ENCODE data around the gene ACBD4.

- TF ChIP-seq CTCF (IDR thresholded peaks at IDR 0.05) (no peak), POLR2A (IDR thresholded peaks at IDR 0.05) (no peak)
Measured at GRCh38 chr17:45111850-45112249, 23.6 kb upstream of the ACBD4 start.
